Mucosa of descending colon (tissue), 3 donors: Measurements from ENCODE around the gene COL11A2. TPM values are rescaled to one million over a fixed set of nuclear protein-coding genes. Genes with fewer than 3 reads are reported as not detected.

Experiments used
- ATAC-seq: fragments of 200-7000 bp; cut with Tn5 transposase; one replicate; pipeline ENCODE4 v1.9.1; 2020; ENCODE audit warnings: mild to moderate bottlenecking, moderate library complexity
- DNase-seq, 3 donors: peaks; one replicate each; pipeline ENCODE4 v3.0.0-alpha.2; 2020
- H3K36me3 ChIP-seq: fragments of 200-600 bp; one replicate; pipeline ENCODE4 v1.8.0; 2021; ENCODE audit warnings: low read depth, mild to moderate bottlenecking
- H3K4me1 ChIP-seq: fragments of 200-600 bp; one replicate; pipeline ENCODE4 v1.8.0; 2021; ENCODE audit warnings: low read depth, mild to moderate bottlenecking
- H3K4me3 ChIP-seq: fragments of 200-600 bp; one replicate; pipeline ENCODE4 v1.8.0; 2021; ENCODE audit warnings: mild to moderate bottlenecking
- H3K9me3 ChIP-seq: fragments of 200-600 bp; one replicate; pipeline ENCODE4 v1.8.0; 2021; ENCODE audit warnings: mild to moderate bottlenecking
- intact Hi-C, 2 donors: fragments of 100-400 bp; cut with DNase I in 1 of 2; cut with micrococcal nuclease in 1 of 2; formaldehyde crosslinking; loops; one replicate each; pipeline versions ENCODE4 v1.11.0 to v1.11.1; 2022; cut with DNase I, micrococcal nuclease
- total RNA-seq, 3 donors: library from RNA; stranded (reverse); fragmentation: NEBNext Ultra II Directional in 2 of 3; extraction: Animal tissue kit (Norgen Biotek cat#: 25700) in 2 of 3; gene quantifications; one replicate each; pipeline versions ENCODE4 v1.2.1 to v1.2.4, GENCODE V29; 2021 to 2023
- TF ChIP-seq, protein P1 (sequence below): fragments of 200-600 bp; IDR thresholded peaks from one replicate; pipeline ENCODE4 v1.8.0; 2022; ENCODE audit warnings: antibody characterized with exemption, mild to moderate bottlenecking
- donor health status: DM: no; HTN: no; CAD: no; lungs with moderate emphysema.
- donor health status: DM: no; HTN: no; CAD: no.
- donor health status: DM: no; HTN: yes; CAD: no.

COL11A2 gene
- total RNA-seq, 3 donors from 2014 or later, result 0.27 to 1.1 (median 0.52) TPM

DNA sequence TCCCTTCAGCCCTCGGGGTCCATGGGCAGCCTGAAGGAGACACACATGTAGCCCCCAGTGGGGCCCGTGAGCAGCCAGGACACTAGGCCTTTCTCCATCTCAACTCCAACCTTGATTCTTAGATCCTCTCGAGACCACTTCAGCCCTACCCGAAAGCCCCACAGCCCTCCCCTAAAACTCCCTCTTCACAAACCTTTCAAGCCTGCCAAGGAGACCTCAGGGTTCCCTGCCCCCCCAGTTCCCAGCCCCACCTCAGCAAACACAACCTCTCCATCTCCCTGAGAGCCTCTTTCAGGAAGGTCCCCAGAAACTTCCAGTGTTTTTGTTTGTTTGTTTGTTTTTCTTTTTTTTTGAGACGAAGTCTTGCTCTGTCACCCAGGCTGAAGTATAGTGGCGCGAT is 11.1 kb downstream of the COL11A2 start:
- no peak for DNase-seq
- Histone ChIP-seq H3K4me3 (no peak overlapping the region), H3K36me3 (no peaks in the 10 kb centered on the region), H3K4me1 (no peaks in the 10 kb centered on the region), H3K9me3 (no peaks in the 10 kb centered on the region)
- ATAC-seq, result no peak
- intact Hi-C loops, result no loop called here
- TF ChIP-seq, protein P1, sequence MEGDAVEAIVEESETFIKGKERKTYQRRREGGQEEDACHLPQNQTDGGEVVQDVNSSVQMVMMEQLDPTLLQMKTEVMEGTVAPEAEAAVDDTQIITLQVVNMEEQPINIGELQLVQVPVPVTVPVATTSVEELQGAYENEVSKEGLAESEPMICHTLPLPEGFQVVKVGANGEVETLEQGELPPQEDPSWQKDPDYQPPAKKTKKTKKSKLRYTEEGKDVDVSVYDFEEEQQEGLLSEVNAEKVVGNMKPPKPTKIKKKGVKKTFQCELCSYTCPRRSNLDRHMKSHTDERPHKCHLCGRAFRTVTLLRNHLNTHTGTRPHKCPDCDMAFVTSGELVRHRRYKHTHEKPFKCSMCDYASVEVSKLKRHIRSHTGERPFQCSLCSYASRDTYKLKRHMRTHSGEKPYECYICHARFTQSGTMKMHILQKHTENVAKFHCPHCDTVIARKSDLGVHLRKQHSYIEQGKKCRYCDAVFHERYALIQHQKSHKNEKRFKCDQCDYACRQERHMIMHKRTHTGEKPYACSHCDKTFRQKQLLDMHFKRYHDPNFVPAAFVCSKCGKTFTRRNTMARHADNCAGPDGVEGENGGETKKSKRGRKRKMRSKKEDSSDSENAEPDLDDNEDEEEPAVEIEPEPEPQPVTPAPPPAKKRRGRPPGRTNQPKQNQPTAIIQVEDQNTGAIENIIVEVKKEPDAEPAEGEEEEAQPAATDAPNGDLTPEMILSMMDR, result no peak

DNA sequence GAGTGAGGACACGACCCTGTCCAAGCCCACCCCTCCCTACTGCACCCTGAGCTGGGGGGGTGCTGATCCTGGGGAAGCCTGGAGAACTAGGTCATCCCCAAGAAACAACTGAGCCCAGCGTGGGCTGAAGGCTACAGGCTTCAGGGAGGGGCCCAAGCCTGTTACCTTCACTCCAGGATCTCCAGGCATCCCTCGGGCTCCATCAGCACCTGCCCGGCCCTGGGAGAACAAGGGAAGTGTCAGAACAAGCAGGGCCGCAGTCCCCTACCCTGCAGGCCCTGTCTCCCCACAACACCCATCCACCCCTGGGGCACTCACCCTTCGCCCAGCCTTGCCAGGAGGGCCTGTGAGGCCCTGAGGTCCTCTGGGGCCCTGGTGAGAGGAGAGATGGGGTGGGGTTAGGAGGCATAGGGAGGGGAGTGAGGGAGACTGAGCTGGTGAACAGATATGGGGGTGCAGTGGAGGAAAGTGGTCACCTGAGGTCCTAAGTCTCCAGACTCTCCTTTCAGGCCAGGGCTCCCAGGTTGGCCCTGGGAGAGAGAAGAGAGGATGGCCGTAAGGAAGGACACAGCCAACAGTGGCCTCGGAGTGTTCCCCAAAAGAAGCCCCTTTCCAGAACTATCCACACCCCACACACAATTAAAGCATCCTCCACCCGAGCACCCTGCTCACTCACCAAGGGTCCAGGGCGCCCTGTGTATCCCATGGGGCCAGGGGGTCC is 13.4 kb downstream of the COL11A2 start:
- ATAC-seq (no peak), DNase-seq (peak in 1 of 3 donors; percentile 27)
- Histone ChIP-seq H3K36me3 (no peaks in the 10 kb centered on the region), H3K4me1 (no peaks in the 10 kb centered on the region), H3K4me3 (no peak overlapping the region), H3K9me3 (no peaks in the 10 kb centered on the region)
- intact Hi-C loops, result no loop called here
- TF ChIP-seq, protein P1, result no peak

DNA sequence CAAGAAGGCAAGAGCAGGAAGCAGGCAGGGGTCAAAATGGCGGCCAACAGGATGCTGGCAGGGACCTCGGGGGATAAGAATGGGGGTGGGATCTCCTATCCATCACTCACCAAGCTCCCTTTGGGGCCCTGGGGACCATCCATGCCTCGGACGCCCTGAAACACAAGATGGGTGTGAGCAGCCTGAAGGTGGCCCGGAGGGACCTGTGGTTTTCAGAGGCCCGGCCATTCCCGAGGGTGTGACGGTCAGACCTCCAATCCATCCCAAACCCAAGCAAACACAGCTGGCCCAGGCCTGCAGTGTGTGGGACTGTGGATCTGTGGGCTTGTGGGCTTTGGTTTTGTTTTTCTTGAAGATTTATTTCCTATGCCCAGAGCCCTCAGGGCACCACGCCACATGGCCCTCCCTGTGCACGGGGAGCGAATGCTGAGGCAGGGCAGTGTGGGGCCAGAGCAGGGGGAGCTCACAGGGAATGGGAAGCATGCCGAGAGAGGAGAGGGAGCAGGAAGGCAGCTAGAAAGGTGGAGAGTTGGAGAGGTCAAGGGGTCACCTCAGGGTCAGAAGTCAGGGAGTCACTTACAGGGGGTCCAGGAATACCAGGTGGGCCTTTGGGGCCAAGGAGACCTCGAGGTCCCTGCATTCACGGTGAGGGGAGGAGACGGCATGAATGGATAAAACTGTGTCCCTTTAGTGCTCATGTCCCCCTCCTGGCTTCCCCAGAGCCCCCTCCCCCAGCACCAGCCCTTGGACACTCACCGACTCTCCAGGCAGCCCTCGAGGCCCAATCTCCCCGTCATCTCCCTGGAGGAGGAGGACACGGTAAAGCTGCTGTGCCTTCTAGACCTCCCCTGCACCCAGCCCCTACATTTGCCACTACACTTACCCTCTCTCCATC is 14.5 kb downstream of the COL11A2 start:
- TF ChIP-seq, protein P1, result no peak
- ATAC-seq, result no peak
- intact Hi-C loops, result no loop called here
- Histone ChIP-seq H3K4me1 (no peaks in the 10 kb centered on the region), H3K4me3 (no peak overlapping the region), H3K36me3 (no peaks in the 10 kb centered on the region), H3K9me3 (no peaks in the 10 kb centered on the region)
- DNase-seq, result peak in 1 of 3 donors; percentile 31

DNA sequence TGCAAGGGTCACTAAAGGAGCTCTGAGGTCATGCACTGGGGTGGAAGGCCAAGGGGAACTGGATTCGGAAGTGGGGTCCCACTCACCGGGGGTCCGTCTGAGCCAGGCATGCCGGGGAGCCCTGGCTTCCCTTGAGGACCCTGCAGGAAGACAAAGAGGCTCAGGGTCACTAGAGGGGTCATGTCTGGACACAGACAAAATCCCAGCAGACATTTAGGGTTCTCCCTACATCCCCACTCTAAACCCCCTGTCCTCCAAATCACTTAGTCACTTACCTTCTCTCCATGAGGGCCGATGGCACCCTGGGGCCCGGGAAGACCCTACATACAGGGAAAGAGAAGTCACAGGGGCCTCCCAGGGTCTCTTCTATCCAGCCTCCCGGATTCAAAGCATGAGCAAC is 15.4 kb downstream of the COL11A2 start:
- no peak for ATAC-seq
- no peaks in the 10 kb centered on the region for H3K36me3 ChIP-seq
- intact Hi-C loops, result no loop called here
- no peak for DNase-seq
- H3K4me3 ChIP-seq, result no peak overlapping the region
- H3K4me1 ChIP-seq, result no peaks in the 10 kb centered on the region
- no peaks in the 10 kb centered on the region for H3K9me3 ChIP-seq
- TF ChIP-seq, protein P1, result no peak

DNA sequence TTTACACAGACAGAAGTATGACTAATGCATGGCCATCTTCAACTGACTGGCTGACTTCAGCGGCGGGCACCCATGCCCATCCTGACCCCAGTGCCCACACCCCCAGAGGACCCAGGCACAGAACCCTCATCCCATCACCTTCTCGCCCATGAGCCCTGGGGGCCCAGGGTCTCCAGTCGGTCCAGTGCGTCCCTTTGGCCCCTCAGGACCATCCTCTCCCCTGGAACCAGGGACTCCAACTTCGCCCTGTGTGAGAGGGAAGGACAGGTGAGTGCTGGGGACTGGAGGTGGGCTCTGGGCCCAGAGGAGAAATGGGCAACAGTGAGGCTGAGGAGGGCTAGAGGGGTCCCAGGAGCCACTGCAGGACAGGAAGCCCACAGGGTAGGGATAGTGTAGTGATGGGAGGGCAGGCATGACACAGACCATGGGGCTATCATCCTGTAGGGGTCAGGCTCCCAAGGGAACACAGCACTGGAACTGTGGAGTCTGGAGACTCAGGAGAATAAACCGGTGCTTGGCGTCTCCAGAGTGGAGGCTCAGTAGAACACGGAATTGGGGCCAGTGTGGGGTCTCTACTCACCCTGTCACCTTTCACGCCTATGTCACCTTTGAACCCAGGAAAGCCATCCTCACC is 16.7 kb downstream of the COL11A2 start:
- TF ChIP-seq, protein P1, result no peak
- no peaks in the 10 kb centered on the region for H3K36me3 ChIP-seq
- no peaks in the 10 kb centered on the region for H3K9me3 ChIP-seq
- peak; percentile 14 for ATAC-seq
- H3K4me3 ChIP-seq, result no peak overlapping the region
- DNase-seq, result peak in 1 of 3 donors; percentile 19
- intact Hi-C loops, result no loop called here
- no peaks in the 10 kb centered on the region for H3K4me1 ChIP-seq
